ENCODE data around the gene TOP3B.
A peak's percentile ranks its signal among the peaks of the same experiment; 100 is the strongest.

The TOP3B gene

DNA sequence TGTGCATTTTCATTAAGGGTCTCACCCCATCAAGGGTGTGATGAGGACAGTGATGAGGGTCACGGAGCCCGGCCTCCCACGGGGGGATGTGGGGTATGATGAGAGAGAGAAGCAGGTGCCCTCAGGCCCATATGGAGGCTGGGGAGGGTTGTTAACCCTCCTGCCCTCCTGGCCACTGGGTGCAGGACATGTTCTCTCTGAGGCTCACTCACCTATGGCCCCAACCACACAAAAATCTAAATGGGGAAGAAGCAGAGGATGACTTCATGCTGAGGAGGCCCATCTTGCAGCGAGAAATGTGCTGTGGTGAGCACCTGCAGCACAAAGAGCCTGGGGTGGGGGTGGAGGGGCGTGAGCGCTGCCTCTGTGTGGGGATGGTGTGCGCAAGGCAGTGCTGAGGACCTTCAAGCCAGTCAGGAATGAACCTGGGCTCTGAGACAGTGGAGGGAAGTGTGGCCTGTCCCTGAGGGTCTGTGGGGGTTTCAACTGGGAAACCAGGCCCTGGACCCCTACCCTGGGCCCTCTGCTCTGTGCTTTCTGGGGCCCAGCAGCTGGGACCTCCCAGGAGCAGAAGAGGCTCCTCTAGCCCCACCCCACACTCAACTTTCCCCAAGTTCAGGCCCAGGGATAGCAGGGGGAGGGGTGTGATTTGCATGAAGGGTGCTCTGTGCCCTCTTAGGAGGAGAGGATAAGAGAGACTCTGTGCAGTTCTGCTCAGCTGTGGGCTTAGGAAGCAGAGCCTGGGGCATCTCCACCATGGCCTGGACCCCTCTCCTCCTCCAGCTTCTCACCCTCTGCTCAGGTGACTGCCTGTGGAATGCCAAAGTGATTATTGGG lies 43.0 kb upstream of the TOP3B start:
- CTCF ChIA-PET: no interaction called here
- TF ChIP-seq, protein P1, sequence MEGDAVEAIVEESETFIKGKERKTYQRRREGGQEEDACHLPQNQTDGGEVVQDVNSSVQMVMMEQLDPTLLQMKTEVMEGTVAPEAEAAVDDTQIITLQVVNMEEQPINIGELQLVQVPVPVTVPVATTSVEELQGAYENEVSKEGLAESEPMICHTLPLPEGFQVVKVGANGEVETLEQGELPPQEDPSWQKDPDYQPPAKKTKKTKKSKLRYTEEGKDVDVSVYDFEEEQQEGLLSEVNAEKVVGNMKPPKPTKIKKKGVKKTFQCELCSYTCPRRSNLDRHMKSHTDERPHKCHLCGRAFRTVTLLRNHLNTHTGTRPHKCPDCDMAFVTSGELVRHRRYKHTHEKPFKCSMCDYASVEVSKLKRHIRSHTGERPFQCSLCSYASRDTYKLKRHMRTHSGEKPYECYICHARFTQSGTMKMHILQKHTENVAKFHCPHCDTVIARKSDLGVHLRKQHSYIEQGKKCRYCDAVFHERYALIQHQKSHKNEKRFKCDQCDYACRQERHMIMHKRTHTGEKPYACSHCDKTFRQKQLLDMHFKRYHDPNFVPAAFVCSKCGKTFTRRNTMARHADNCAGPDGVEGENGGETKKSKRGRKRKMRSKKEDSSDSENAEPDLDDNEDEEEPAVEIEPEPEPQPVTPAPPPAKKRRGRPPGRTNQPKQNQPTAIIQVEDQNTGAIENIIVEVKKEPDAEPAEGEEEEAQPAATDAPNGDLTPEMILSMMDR (IDR thresholded peaks at IDR 0.05; ENCODE audit: control extremely low read depth, extremely low read depth, low read depth, missing control alignments): no peak
- DNase-seq (ENCODE audit: extremely low spot score): peak; percentile 76
- POLR2A ChIA-PET: no interaction called here

DNA sequence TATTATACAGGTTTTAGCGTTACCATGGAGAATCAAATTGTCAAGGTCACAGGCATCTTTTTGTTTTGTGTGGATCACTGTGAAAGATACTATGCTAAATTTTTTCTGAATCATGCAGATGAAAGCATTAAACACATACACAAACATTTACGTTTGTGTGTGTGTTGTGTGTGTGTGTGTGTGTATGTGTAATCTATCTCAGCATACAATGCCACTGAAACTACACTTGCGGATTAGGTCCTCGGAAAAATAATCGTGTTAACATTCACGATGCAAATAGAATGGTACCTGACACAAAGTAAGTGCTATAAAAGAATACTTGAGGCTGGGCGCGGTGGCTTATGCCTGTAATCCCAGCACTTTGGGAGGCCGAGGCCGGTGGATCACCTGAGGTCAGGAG lies 41.9 kb upstream of the TOP3B start:
- ChIA-PET POLR2A (no interaction called here), CTCF (no interaction called here)
- TF ChIP-seq, protein P1 (IDR thresholded peaks at IDR 0.05; ENCODE audit: control extremely low read depth, extremely low read depth, low read depth, missing control alignments): no peak
- DNase-seq (ENCODE audit: extremely low spot score): no peak

GRCh38 chr22:22023581-22024137 lies 41.1 kb upstream of the TOP3B start:
- ChIA-PET POLR2A (no interaction called here), CTCF (interaction anchor here (1.0 kb wide), 1 partner anchor 32 kb away, joined by 3 read pairs; no protein-coding TSS in a partner anchor)
- TF ChIP-seq, protein P1 (IDR thresholded peaks at IDR 0.05; ENCODE audit: control extremely low read depth, extremely low read depth, low read depth, missing control alignments): no peak
- no peak for DNase-seq (ENCODE audit: extremely low spot score)

GRCh38 chr22:22022947-22023534 lies 40.5 kb upstream of the TOP3B start:
- TF ChIP-seq, protein P1 (IDR thresholded peaks at IDR 0.05; ENCODE audit: control extremely low read depth, extremely low read depth, low read depth, missing control alignments): no peak
- DNase-seq (ENCODE audit: extremely low spot score): no peak
- POLR2A ChIA-PET: no interaction called here
- CTCF ChIA-PET: interaction anchor here (1.0 to 1.6 kb wide), 4 partner anchors 8 to 50 kb away, joined by 3 to 4 read pairs (median 4); no protein-coding TSS in a partner anchor

DNA sequence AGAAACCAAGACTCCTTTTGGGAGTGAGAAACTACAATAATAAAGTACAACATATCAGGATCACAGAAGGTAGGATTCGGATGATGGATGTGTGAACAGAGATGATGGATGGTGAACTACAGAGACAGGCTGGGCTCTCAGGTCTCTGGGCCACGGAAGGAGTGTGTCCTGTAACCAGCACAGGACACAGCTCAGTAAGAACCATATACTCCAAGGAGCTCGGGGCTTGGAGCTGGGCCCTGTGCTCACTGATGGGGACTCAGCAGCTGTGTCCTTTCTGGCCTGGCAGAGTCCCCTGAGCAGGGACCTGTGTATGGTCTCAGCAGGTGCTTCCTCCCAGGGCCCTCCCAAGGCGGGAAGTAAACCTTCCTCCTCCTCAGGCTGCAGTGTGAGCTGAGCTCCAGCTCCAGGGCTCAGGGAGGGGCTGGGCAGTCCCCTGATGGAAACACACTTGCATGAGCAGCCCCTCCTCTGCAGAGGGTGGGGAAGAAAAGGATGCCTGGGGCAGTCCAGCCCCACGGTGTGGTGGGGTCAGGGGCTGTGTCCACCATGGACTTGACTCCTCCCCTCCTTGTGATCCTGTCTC lies 39.8 kb upstream of the TOP3B start:
- DNase-seq (ENCODE audit: extremely low spot score): no peak
- ChIA-PET POLR2A (no interaction called here), CTCF (interaction anchor here (1.1 to 1.6 kb wide), 4 partner anchors 9 to 50 kb away, joined by 3 to 4 read pairs (median 4); no protein-coding TSS in a partner anchor)

More for the DNA sequence above, 39.8 kb upstream of the TOP3B start:
- TF ChIP-seq, protein P1 (IDR thresholded peaks at IDR 0.05; ENCODE audit: control extremely low read depth, extremely low read depth, low read depth, missing control alignments): no peak

Data from GM10248 (cell line).